Karpas-422 (cell line): ENCODE data around the gene RAB6C. TPM values are rescaled to one million over a fixed set of nuclear protein-coding genes. Genes with fewer than 3 reads are reported as not detected.
"Not testable (repeated sequence)": the region's sequence is repeated elsewhere in the genome, so short reads cannot be mapped to it uniquely, and the experiment has no call there.

Experiments
- DNase-seq: peaks from one replicate; pipeline ENCODE4 v3.0.0-alpha.2; 2015
- H2AFZ ChIP-seq: fragments of 200-600 bp; sonication (generic); 2 replicates; pipeline ENCODE4 v1.6.1; 2014; ENCODE audit warnings: antibody characterized with exemption, low read length, mixed read lengths
- H3K27ac ChIP-seq: fragments of 200-600 bp; sonication (generic); 2 replicates; pipeline ENCODE4 v1.5.1; 2014; ENCODE audit warnings: mild to moderate bottlenecking, low read length, moderate library complexity
- H3K27me3 ChIP-seq: fragments of 200-600 bp; sonication (generic); 2 replicates; pipeline ENCODE4 v1.6.1; 2014; ENCODE audit warnings: low read length, mixed read lengths
- H3K36me3 ChIP-seq: fragments of 200-600 bp; sonication (generic); 2 replicates; pipeline ENCODE4 v1.6.1; 2014; ENCODE audit warnings: low read length, mixed read lengths; ENCODE audit not compliant: insufficient read depth
- H3K4me1 ChIP-seq: fragments of 200-600 bp; sonication (generic); 2 replicates; pipeline ENCODE4 v1.6.1; 2014; ENCODE audit warnings: mild to moderate bottlenecking, low read length, mixed read lengths
- H3K4me2 ChIP-seq: fragments of 200-600 bp; sonication (generic); 2 replicates; pipeline ENCODE4 v1.6.1; 2014; ENCODE audit warnings: low read length, low read depth, mild to moderate bottlenecking; ENCODE audit not compliant: poor library complexity, severe bottlenecking
- H3K4me3 ChIP-seq: fragments of 200-600 bp; sonication (generic); 2 replicates; pipeline ENCODE4 v1.5.1; 2014; ENCODE audit warnings: mild to moderate bottlenecking, antibody characterized with exemption, low read length, mixed read lengths
- H3K79me2 ChIP-seq: fragments of 200-600 bp; sonication (generic); 2 replicates; pipeline ENCODE4 v1.6.1; 2014; ENCODE audit warnings: mild to moderate bottlenecking, low read length, mixed read lengths
- H3K9ac ChIP-seq: fragments of 200-600 bp; sonication (generic); 2 replicates; pipeline ENCODE4 v1.6.0; 2014; ENCODE audit warnings: low read length
- H3K9me2 ChIP-seq: fragments of 200-600 bp; sonication (generic), shearing (Covaris generic); replicated peaks from 2 replicates; pipeline ENCODE4 v1.6.0; 2014; ENCODE audit warnings: mild to moderate bottlenecking, low read length, moderate library complexity; ENCODE audit not compliant: insufficient read depth
- H3K9me3 ChIP-seq: fragments of 300-700, 200-600 bp; sonication (generic); 2 replicates; pipeline ENCODE4 v1.6.1; 2014; ENCODE audit warnings: low read length, mixed read lengths
- H4K20me1 ChIP-seq: fragments of 200-600 bp; sonication (generic); 2 replicates; pipeline ENCODE4 v1.6.1; 2014; ENCODE audit warnings: mild to moderate bottlenecking, antibody characterized with exemption, low read length, low read depth; ENCODE audit not compliant: insufficient read depth
- total RNA-seq: library from RNA; depleted of rRNA; stranded (reverse); fragments of >200 nt; shearing (Covaris generic); gene quantifications from 2 replicates; pipeline ENCODE4 v1.2.3, GENCODE V29; 2014; ENCODE audit warnings: low replicate concordance

The RAB6C gene
- total RNA-seq, 1 experiment from 2014 or later = 0.52 TPM

- no peaks in the 10 kb centered on the region for H3K27me3 ChIP-seq
- no peaks in the 10 kb centered on the region for H3K36me3 ChIP-seq
- H3K4me3 ChIP-seq = no peak overlapping the region
- H2AFZ ChIP-seq = no peak overlapping the region
- H3K4me1 ChIP-seq = no peaks in the 10 kb centered on the region
- H3K9me2 ChIP-seq = no peaks in the 10 kb centered on the region
- no peak overlapping the region for H3K4me2 ChIP-seq
- no peaks in the 10 kb centered on the region for H3K79me2 ChIP-seq
- H3K9me3 ChIP-seq = no peaks in the 10 kb centered on the region
- no peak for DNase-seq
- H3K9ac ChIP-seq = no peak overlapping the region
- no peaks in the 10 kb centered on the region for H4K20me1 ChIP-seq
- no peak overlapping the region for H3K27ac ChIP-seq
Observed at GRCh38 chr2:129945557-129945956, 33.9 kb upstream of the RAB6C start.

- not testable (repeated sequence) for H3K4me3 ChIP-seq, H2AFZ ChIP-seq, H3K4me2 ChIP-seq, H4K20me1 ChIP-seq, H3K9ac ChIP-seq, H3K79me2 ChIP-seq, H3K27me3 ChIP-seq, H3K9me2 ChIP-seq, H3K4me1 ChIP-seq, H3K27ac ChIP-seq, H3K36me3 ChIP-seq, DNase-seq, H3K9me3 ChIP-seq
Observed at GRCh38 chr2:129947712-129948111, 31.8 kb upstream of the RAB6C start.

GRCh38 chr2:129956171-129956570 lies 23.3 kb upstream of the RAB6C start:
- H3K9me2 ChIP-seq, H3K27me3 ChIP-seq, H3K79me2 ChIP-seq, H4K20me1 ChIP-seq, H3K9me3 ChIP-seq, H3K9ac ChIP-seq, H3K27ac ChIP-seq, H3K4me2 ChIP-seq, H2AFZ ChIP-seq, H3K36me3 ChIP-seq, H3K4me1 ChIP-seq, DNase-seq, H3K4me3 ChIP-seq: not testable (repeated sequence)

- Histone ChIP-seq H3K9me2 (no peaks in the 10 kb centered on the region), H3K27me3 (no peaks in the 10 kb centered on the region), H3K79me2 (no peaks in the 10 kb centered on the region), H3K9ac (no peak overlapping the region), H2AFZ (no peak overlapping the region), H3K36me3 (no peaks in the 10 kb centered on the region), H3K4me1 (no peaks in the 10 kb centered on the region), H3K27ac (no peak overlapping the region), H3K4me3 (no peak overlapping the region), H4K20me1 (no peaks in the 10 kb centered on the region), H3K4me2 (no peak overlapping the region), H3K9me3 (no peaks in the 10 kb centered on the region)
- DNase-seq = no peak
Observed at GRCh38 chr2:129957891-129958290, 21.6 kb upstream of the RAB6C start.

GRCh38 chr2:129958736-129959135 lies 20.7 kb upstream of the RAB6C start:
- not testable (repeated sequence) for H3K4me2 ChIP-seq, H3K36me3 ChIP-seq, H3K9ac ChIP-seq, H3K27me3 ChIP-seq, H3K79me2 ChIP-seq, H3K9me3 ChIP-seq, H3K4me1 ChIP-seq, DNase-seq, H2AFZ ChIP-seq, H4K20me1 ChIP-seq, H3K4me3 ChIP-seq, H3K9me2 ChIP-seq, H3K27ac ChIP-seq

DNA sequence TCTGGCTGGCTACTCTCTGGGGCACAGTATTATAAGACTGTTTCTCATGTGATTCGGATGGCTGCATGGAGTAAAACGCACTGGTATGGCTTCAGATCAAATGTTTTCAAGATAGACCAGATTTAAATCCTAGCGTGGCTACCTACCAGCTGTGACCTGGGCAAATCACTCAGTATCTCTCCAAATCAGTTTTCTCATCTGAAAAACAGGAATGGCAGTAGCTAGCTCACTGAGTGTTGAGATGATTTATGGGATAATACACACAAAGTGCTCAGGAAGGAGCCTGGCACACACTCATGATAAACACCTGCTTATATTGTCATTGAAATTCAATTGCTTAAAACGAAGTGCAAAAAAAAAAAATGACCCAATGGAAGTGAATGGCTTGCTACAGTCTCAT lies 10.9 kb upstream of the RAB6C start:
- H3K9me2 ChIP-seq, H3K27ac ChIP-seq, H3K9ac ChIP-seq, H3K4me1 ChIP-seq, H3K9me3 ChIP-seq, H3K36me3 ChIP-seq, H2AFZ ChIP-seq, H3K4me2 ChIP-seq, H3K27me3 ChIP-seq, H4K20me1 ChIP-seq, H3K79me2 ChIP-seq, DNase-seq, H3K4me3 ChIP-seq: not testable (repeated sequence)

GRCh38 chr2:129975016-129975774 lies 4.3 kb upstream of the RAB6C start:
- Histone ChIP-seq H3K4me2 (no peak overlapping the region), H3K9ac (no peak overlapping the region), H4K20me1 (no peaks in the 10 kb centered on the region), H3K79me2 (no peaks in the 10 kb centered on the region), H3K9me2 (no peaks in the 10 kb centered on the region), H2AFZ (no peak overlapping the region), H3K4me1 (no peaks in the 10 kb centered on the region), H3K4me3 (no peak overlapping the region), H3K36me3 (no peaks in the 10 kb centered on the region), H3K27me3 (no peaks in the 10 kb centered on the region), H3K9me3 (no peaks in the 10 kb centered on the region), H3K27ac (no peak overlapping the region)
- DNase-seq = no peak

- H3K36me3 ChIP-seq, H4K20me1 ChIP-seq, H3K27ac ChIP-seq, H3K79me2 ChIP-seq, H3K9me2 ChIP-seq, H3K27me3 ChIP-seq, H3K4me1 ChIP-seq, DNase-seq, H3K4me3 ChIP-seq, H3K9ac ChIP-seq, H3K4me2 ChIP-seq, H2AFZ ChIP-seq, H3K9me3 ChIP-seq: not testable (repeated sequence)
Observed at GRCh38 chr2:129976969-129977368, 2.5 kb upstream of the RAB6C start.

DNA sequence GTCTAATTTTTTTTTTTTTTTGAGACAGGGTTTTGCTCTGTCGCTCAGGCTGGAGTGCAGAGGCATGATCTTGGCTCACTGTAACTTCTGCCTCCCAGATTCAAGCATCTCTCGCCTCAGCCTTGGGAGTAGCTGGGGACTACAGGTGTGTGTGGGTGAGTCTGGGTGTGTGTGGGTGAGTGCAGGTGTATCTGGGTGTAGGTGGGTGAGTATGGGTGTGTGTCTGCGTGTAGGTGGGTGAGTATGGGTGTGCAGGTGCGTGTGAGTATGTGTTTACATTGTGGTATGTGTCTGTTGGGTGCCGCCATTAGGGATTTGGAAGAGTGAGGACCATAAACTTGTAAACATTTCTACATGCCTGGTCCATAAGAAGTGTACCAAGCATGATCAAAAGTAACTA lies 1.5 kb upstream of the RAB6C start:
- H4K20me1 ChIP-seq = no peaks in the 10 kb centered on the region
- no peak overlapping the region for H3K9ac ChIP-seq
- no peaks in the 10 kb centered on the region for H3K36me3 ChIP-seq
- no peaks in the 10 kb centered on the region for H3K79me2 ChIP-seq
- H3K9me3 ChIP-seq = no peaks in the 10 kb centered on the region
- H3K4me2 ChIP-seq = no peak overlapping the region
- H3K27ac ChIP-seq = no peak overlapping the region
- H3K9me2 ChIP-seq = no peaks in the 10 kb centered on the region
- no peak overlapping the region for H2AFZ ChIP-seq
- no peak for DNase-seq
- no peaks in the 10 kb centered on the region for H3K4me1 ChIP-seq
- H3K27me3 ChIP-seq = no peaks in the 10 kb centered on the region
- no peak overlapping the region for H3K4me3 ChIP-seq
